ENCODE measurements around the gene SPON1. TPM values are rescaled to one million over a fixed set of nuclear protein-coding genes. Genes with fewer than 3 reads are reported as not detected.
A peak's percentile ranks its signal among the peaks of the same experiment; 100 is the strongest.
"Not testable (repeated sequence)": the region's sequence is repeated elsewhere in the genome, so short reads cannot be mapped to it uniquely, and the experiment has no call there.

Gene SPON1
- total RNA-seq, 1 experiment from 2014 or later: 46.9 TPM

- Mint-ChIP-seq H3K27ac (ENCODE audit: unreplicated experiment) (no peak overlapping the region), H3K9me3 (ENCODE audit: unreplicated experiment) (no peaks in the 10 kb centered on the region)
- CTCF ChIA-PET: interaction anchor here (0.6 kb wide), 1 partner anchor 51 kb away, joined by 3 read pairs; no protein-coding TSS in a partner anchor
Measured at GRCh38 chr11:13923716-13924650, 38.5 kb upstream of the SPON1 start.

GRCh38 chr11:13924801-13925327 is 37.7 kb upstream of the SPON1 start:
- POLR2A ChIA-PET: no interaction called here
- no peak for TF ChIP-seq CTCF (IDR thresholded peaks at IDR 0.05; ENCODE audit: insufficient read depth in 1 of 2, low read depth in 1 of 2, low read length in 1 of 2, severe bottlenecking in 1 of 2, unreplicated experiment in 1 of 2)
- no peaks in the 10 kb centered on the region; the same call in none of the 2 replicates for H3K27me3 ChIP-seq (replicated peaks; ENCODE audit: control insufficient read depth, insufficient read depth, low read length)
- no peak overlapping the region for H3K27ac Mint-ChIP-seq (ENCODE audit: unreplicated experiment)
- H3K27me3 Mint-ChIP-seq (ENCODE audit: insufficient read depth, unreplicated experiment): peaks cover 3% of the 10 kb centered on the region
- CTCF ChIA-PET: no interaction called here
- intact Hi-C loops (cut with micrococcal nuclease; ENCODE audit: unreplicated experiment): no loop called here
- no peak for DNase-seq
- no peak overlapping the region for H3K4me3 Mint-ChIP-seq (ENCODE audit: unreplicated experiment)
- no peaks in the 10 kb centered on the region for H3K36me3 Mint-ChIP-seq (ENCODE audit: insufficient read depth, unreplicated experiment)
- no peaks in the 10 kb centered on the region for H3K9me3 ChIP-seq
- BruUV-seq (replicated peaks): no TSS peak
- no peak overlapping the region for H3K4me3 ChIP-seq (ENCODE audit: low read depth, low read length)
- H3K9me3 Mint-ChIP-seq (ENCODE audit: unreplicated experiment): no peaks in the 10 kb centered on the region
- H3K36me3 ChIP-seq (ENCODE audit: control insufficient read depth, insufficient read depth, low read length): no peaks in the 10 kb centered on the region
- no peaks in the 10 kb centered on the region; the same call in 1 of the 2 replicates for H3K4me1 ChIP-seq
- H3K4me1 Mint-ChIP-seq (ENCODE audit: low read depth, unreplicated experiment): peaks cover 6% of the 10 kb centered on the region

More at GRCh38 chr11:13923716-13924650, 38.5 kb upstream of the SPON1 start:
- TF ChIP-seq CTCF (IDR thresholded peaks at IDR 0.05; ENCODE audit: insufficient read depth in 1 of 2, low read depth in 1 of 2, low read length in 1 of 2, severe bottlenecking in 1 of 2, unreplicated experiment in 1 of 2): no peak
- BruUV-seq (replicated peaks): no TSS peak
- no peaks in the 10 kb centered on the region for H3K36me3 ChIP-seq (ENCODE audit: control insufficient read depth, insufficient read depth, low read length)
- H3K4me1 Mint-ChIP-seq (ENCODE audit: low read depth, unreplicated experiment): peaks cover under 1% of the 10 kb centered on the region
- intact Hi-C loops (cut with micrococcal nuclease; ENCODE audit: unreplicated experiment): no loop called here
- H3K4me3 Mint-ChIP-seq (ENCODE audit: unreplicated experiment): no peak overlapping the region
- H3K9me3 ChIP-seq: no peaks in the 10 kb centered on the region
- H3K4me3 ChIP-seq (ENCODE audit: low read depth, low read length): no peak overlapping the region
- H3K4me1 ChIP-seq: no peaks in the 10 kb centered on the region; the same call in 1 of the 2 replicates
- H3K36me3 Mint-ChIP-seq (ENCODE audit: insufficient read depth, unreplicated experiment): no peaks in the 10 kb centered on the region
- POLR2A ChIA-PET: no interaction called here
- DNase-seq: no peak
- H3K27me3 Mint-ChIP-seq (ENCODE audit: insufficient read depth, unreplicated experiment): peaks cover 9% of the 10 kb centered on the region
- no peaks in the 10 kb centered on the region; the same call in 1 of the 2 replicates for H3K27me3 ChIP-seq (replicated peaks; ENCODE audit: control insufficient read depth, insufficient read depth, low read length)

- intact Hi-C loops (cut with micrococcal nuclease; ENCODE audit: unreplicated experiment); H3K27ac Mint-ChIP-seq (ENCODE audit: unreplicated experiment); H3K36me3 ChIP-seq (ENCODE audit: control insufficient read depth, insufficient read depth, low read length); H3K4me3 ChIP-seq (ENCODE audit: low read depth, low read length); CTCF ChIA-PET; H3K36me3 Mint-ChIP-seq (ENCODE audit: insufficient read depth, unreplicated experiment); H3K4me1 Mint-ChIP-seq (ENCODE audit: low read depth, unreplicated experiment); H3K9me3 ChIP-seq; BruUV-seq (replicated peaks); H3K27me3 ChIP-seq (replicated peaks; ENCODE audit: control insufficient read depth, insufficient read depth, low read length); H3K27me3 Mint-ChIP-seq (ENCODE audit: insufficient read depth, unreplicated experiment); H3K9me3 Mint-ChIP-seq (ENCODE audit: unreplicated experiment); H3K4me1 ChIP-seq; H3K4me3 Mint-ChIP-seq (ENCODE audit: unreplicated experiment): not testable (repeated sequence)
- POLR2A ChIA-PET: interaction anchor here (0.6 kb wide), 1 partner anchor 53 kb away, joined by 10 read pairs; no protein-coding TSS in a partner anchor
- peak in 1 of 2 experiments; percentile 45 for DNase-seq
Measured at GRCh38 chr11:13926366-13926765, 36.2 kb upstream of the SPON1 start.
